MV-4-11 (cell line): ENCODE measurements around the gene RGS8.

Experiments used
- DNase-seq: peaks from one replicate; lab custom pipeline; 2025; lab: John Stamatoyannopoulos, UW

Gene RGS8

GRCh38 chr1:182639330-182639729, 45.1 kb downstream of the RGS8 start:
- no peak for DNase-seq

GRCh38 chr1:182637769-182638168, 46.6 kb downstream of the RGS8 start:
- no peak for DNase-seq

- DNase-seq: no peak
Observed at GRCh38 chr1:182635871-182636270, 48.5 kb downstream of the RGS8 start.
